Gastrocnemius medialis (tissue), 4 donors: Measurements from ENCODE around the gene GSG1L.

Experiments used
- POLR2A ChIP-seq, 2 donors: fragments of 450-650 bp; IDR thresholded peaks; one replicate each; pipeline ENCODE4 v1.6.1; 2017; ENCODE audit warnings: antibody characterized with exemption in 2 of 2, mild to moderate bottlenecking in 2 of 2, moderate library complexity in 2 of 2
- TF ChIP-seq, protein P1 (sequence below), 5 experiments: fragments of 450-650 bp in 3 of 5; fragments of 200-600 bp in 2 of 5; sonication (generic) in 2 of 5; IDR thresholded peaks in 4 of 5; conservative IDR thresholded peaks in 1 of 5; 1 replicate in 4 of 5; 2 replicates in 1 of 5; pipeline ENCODE4 v1.5.1; 2016 to 2019; ENCODE audit warnings: antibody characterized with exemption in 5 of 5, mild to moderate bottlenecking in 3 of 5, moderate library complexity in 3 of 5

DNA sequence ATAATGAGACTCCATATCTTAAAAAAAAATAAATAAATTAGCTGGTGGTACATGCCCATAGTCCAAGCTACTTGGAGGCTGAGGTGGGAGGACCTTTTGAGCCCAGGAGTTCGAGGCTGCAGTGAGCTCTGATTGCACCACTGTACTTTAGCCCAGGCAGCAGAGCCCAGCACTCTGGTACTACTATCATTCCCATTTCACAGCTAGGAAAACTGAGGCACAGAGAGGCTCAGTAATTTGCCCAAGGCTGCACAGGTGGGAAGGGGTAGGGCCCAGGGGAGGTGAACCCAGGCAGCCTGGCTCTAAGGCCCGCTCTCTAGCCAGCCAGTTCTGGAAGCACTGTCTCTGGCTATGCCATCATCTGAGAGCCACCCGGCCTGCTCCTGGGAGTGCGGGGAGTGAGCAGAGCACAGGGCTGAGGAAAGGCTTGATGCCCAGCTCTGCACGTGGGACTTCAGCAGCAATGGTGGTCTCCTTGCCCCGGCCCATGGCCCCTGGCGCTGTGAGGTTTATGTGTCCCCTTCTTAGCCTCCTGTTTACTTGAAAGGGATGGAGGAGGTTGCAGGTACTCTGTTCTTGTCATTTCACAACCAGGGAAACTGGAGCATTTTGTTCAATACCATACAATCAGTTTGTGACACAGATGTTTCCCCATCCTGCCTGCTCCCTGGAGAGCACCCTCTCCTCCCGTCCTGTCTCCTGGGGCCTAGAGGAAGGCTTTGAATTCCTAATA is 291.3 kb downstream of the GSG1L start:
- TF ChIP-seq, protein P1, sequence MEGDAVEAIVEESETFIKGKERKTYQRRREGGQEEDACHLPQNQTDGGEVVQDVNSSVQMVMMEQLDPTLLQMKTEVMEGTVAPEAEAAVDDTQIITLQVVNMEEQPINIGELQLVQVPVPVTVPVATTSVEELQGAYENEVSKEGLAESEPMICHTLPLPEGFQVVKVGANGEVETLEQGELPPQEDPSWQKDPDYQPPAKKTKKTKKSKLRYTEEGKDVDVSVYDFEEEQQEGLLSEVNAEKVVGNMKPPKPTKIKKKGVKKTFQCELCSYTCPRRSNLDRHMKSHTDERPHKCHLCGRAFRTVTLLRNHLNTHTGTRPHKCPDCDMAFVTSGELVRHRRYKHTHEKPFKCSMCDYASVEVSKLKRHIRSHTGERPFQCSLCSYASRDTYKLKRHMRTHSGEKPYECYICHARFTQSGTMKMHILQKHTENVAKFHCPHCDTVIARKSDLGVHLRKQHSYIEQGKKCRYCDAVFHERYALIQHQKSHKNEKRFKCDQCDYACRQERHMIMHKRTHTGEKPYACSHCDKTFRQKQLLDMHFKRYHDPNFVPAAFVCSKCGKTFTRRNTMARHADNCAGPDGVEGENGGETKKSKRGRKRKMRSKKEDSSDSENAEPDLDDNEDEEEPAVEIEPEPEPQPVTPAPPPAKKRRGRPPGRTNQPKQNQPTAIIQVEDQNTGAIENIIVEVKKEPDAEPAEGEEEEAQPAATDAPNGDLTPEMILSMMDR (IDR thresholded peaks at IDR 0.05 in 4 of 5, conservative IDR thresholded peaks at IDR 0.05 in 1 of 5) = no peak
- TF ChIP-seq POLR2A (IDR thresholded peaks at IDR 0.05) = no peak
